Stimulated activated CD8-positive, alpha-beta memory T cell treated with anti-CD3 and anti-CD28 coated beads, Interleukin-15, amount 100 ng/mL, for 24 hours (primary cell): ENCODE measurements around the gene ZNF433.
"Not testable (repeated sequence)": the region's sequence is repeated elsewhere in the genome, so short reads cannot be mapped to it uniquely, and the experiment has no call there.

Source experiments
- DNase-seq: peaks from one replicate; pipeline ENCODE4 v3.0.0-alpha.2; 2020; ENCODE audit warnings: low read depth

The ZNF433 gene

GRCh38 chr19:12035220-12036172 lies at the start of gene ZNF433:
Gene ZNF433 (minus strand): TSS chr19:12035679. CDS start chr19:12035539, 140 bp downstream.
- peak; percentile 51 for DNase-seq

DNA sequence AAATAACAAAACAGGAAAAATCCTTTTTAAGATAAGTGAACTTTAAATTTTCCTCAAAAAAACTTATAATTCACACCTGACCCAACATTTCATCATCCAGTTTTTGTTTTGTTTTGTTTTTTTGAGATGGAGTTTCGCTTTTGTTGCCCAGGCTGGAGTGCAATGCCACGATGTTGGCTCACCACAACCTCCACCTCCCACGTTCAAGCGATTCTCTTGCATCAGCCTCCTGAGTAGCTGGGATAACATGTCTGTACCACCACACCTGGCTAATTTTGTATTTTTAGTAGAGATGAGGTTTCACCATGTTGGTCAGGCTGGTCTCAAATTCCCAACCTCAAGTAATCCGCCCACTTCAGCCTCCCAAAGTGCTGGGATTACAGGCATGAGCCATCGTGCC lies 47.9 kb upstream of the ZNF433 start:
- DNase-seq = not testable (repeated sequence)

DNA sequence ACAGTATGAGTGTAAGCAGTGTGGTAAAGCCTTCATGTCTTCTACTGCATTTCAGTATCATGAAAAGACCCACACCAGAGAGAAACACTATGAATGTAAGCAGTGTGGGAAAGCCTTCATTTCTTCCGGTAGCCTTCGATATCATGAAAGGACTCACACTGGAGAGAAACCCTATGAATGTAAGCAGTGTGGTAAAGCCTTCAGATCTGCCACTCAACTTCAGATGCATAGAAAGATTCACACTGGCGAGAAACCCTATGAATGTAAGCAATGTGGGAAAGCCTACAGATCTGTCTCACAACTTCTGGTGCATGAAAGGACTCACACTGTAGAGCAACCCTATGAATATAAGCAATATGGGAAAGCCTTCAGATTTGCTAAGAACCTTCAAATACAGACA lies 41.9 kb upstream of the ZNF433 start:
- DNase-seq = no peak

DNA sequence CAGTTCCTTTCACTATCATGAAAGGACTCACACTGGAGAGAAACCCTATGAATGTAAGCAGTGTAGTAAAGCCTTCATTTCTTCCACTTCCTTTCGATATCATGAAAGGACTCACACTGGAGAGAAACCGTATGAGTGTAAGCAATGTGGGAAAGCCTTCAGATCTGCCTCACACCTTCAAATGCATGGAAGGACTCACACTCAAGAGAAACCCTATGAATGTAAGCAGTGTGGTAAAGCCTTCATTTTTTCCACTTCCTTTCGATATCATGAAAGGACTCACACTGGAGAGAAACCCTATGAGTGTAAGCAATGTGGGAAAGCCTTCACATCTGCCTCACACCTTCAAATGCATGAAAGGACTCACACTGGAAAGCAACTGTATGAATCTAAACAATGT lies 40.9 kb upstream of the ZNF433 start:
- not testable (repeated sequence) for DNase-seq

- DNase-seq = no peak
These were observed 40.2 kb upstream of the ZNF433 start for GRCh38 chr19:12075538-12076139.

DNA sequence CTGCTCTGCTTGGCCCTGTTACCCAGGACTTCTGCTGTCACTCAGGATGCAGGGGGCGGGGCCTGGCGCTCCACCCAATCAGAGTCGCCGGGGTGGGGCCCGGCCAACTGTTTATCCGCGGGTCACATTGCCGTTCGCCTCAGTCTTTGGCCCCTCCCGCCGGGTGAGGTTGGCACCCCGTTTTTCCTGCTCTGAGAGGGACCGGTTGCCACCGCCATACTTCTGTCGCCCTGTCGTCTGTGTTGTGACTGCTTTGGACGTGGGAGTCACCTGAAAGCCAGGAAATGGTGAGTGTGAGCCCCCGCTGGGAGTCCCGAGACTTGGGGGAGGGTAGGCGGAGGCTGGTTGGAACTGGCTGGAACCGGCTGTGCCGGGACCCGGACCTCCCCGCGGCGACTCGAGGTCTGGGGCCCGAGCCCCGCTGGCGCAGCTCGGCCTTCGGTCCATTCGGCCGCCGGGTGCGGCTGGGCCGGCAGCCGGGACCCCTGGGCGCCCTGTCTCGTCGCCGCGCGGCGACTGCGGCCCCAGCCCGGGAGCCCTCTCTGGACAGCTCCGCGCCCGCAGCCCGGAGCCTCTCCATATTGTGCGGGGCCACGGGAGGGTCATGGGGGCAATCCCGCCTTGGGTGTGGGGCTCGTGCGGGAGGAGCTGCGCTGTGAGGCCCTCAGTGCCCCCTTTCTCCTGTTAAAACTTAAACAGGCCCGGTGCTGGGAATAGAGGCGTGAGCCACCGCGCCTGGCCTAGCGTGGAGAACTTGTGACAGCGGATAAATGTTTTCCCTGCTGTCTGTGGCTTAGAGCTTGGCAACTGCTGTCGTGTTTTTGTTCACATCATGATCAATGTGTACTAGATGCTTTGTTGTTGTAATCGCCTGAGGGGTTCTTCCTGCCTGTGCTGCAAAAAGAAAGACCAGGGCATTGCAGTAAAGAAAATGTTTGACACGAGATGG lies 29.4 kb upstream of the ZNF433 start, which contains the start of gene ZNF844:
Gene ZNF844, plus strand, starts transcription at position 142 of the 949 bp plus-strand sequence. Its CDS starts 143 bp downstream, at position 285.
- DNase-seq = peak; percentile 31

- no peak for DNase-seq
These were observed 20.3 kb upstream of the ZNF433 start for GRCh38 chr19:12055784-12056183.

DNA sequence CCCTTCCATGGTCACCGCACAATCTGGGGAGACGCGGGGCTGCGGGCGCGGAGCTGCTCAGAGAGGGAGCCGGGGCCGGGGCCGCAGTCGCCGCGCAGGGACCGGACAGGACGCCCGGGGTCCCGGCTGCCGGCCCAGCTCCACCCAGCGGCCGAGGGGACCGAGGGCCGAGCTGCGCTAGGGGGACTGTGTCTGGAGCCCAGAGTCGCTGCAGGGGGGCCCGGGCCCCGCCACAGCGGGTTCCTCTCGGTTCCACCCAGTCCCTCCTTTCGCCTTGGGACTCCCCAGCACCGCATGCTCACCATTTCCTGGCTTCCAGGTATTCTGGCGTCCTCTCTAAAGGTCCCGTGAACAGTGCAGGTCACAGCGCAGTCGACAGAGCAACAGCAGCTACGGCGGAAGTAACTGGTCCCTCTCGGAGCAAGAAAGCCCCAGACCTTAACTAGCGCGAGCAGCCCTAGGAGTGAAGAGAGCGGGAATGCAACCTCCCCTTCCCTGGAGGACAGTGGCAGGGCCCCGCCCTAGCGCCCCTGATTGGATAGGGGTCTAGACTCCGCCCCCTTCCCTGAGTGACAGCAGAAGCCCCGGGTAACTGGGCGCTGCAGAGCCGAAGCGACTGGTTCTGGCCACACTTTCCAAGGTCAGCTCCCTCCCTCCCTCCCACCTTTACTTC lies 17.2 kb upstream of the ZNF433 start, which contains the start of gene ZNF878:
Gene ZNF878, minus strand, starts transcription at position 465 of the 673 bp plus-strand sequence. Its CDS starts 160 bp downstream, at position 305.
- no peak for DNase-seq

GRCh38 chr19:12052091-12052496 lies 16.6 kb upstream of the ZNF433 start:
- DNase-seq = no peak

DNA sequence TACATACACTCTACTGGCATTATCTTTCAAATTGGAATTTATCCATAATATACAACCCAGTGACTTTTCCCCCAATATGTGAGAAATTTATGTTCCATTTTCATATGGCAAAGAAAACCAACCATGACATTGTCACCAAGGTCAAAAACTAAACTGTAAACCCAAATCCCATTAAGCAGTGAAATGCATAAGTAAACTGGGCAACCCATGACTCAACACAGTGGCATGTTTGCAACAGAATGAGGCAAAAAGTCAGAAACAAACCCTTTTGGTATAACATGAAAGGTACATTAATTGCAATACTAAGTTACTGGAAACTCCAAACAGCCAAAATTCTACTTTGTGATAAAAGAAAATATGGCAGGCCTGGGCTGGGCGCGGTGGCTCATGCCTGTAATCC lies 12.4 kb upstream of the ZNF433 start:
- no peak for DNase-seq

- no peak for DNase-seq
These were observed 8.4 kb upstream of the ZNF433 start for GRCh38 chr19:12043752-12044422.

DNA sequence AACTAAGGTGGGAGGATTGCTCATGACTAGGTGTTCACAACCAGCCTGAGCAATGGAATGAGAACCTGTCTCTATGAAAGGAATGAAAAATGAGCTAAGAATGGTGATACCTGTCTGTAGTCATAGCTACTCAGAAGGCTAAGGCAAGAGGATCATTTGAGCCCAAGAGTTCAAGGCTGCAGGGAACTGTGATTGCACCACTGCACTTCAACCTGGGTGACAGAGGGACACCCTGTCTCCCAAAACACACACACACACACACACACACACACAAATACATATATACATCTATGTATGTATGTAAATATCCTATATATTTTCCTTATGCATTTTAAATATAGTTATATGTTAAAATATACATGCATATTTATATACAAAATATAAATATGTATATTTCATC lies 7.4 kb upstream of the ZNF433 start:
- DNase-seq = no peak

DNA sequence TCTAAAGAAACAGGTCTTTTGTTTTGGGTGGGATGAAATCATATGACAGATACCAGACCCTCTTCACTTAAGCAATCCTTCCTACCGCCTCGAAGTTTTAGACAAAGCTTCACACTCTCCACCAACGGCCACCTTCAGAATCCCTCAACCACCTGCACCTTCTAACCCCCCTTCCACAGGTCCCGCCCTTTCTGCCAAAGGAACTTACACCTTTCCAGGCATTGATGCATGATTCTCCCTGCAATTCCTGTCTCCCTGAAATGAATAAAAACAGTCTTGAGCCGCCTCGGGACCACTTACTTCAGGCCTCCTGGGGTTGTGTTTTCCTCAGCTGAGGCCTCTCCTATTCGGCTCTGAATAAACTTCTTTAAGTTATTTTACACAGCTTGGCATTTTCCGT lies 859 bp downstream of the ZNF433 start:
- no peak for DNase-seq

- DNase-seq = no peak
These were observed 1.3 kb downstream of the ZNF433 start for GRCh38 chr19:12034198-12034597.

DNA sequence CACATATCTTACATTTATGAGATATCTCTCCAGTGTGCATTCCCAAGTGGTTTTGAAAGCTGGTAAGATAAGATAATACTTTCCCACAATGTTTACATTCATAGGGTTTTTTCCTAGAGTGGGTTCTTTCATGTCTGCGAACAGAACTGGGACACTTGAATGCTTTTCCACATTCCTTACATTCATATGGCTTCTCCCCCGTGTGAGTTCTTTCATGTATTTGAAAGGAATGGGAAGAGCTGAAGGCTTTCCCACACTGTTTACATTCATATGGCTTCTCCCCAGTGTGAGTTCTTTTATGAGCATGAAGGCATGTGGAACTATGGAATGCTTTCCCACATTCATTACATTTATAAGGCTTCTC lies 19.7 kb downstream of the ZNF433 start:
- DNase-seq = no peak

DNA sequence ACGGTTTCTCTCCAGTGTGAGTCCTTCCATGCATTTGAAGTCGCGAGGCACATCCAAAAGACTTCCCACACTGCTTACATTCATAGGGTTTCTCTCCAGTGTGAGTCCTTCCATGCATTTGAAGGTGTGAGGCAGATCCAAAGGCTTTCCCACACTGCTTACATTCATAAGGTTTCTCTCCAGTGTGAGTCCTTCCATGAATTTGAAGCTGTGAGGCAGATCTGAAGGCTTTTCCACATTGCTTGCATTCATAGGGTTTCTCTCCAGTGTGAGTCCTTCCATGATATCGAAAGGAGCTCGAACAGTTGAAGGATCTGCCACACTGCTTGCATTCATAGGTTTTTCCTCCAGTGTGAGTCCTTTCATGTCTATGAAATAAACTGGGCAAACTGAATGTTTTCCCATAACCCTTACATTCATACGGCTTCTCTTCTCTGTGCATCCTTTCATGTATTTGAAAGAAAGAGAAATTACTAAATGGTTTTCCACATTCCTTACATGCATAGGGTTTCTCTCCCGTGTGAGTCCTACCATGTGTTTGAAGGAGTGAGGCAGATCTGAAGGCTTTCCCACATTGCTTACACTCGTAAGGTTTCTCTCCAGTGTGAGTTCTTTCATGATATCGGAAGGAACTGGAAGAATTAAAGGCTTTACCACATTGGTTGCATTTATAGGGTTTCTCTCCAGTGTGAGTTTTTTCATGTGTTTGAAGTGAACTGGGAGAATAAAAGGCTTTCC lies 20.3 kb downstream of the ZNF433 start:
- no peak for DNase-seq

- no peak for DNase-seq
These were observed 35.1 kb downstream of the ZNF433 start for GRCh38 chr19:12000152-12000981.

GRCh38 chr19:11995174-11995573 lies 40.3 kb downstream of the ZNF433 start:
- no peak for DNase-seq

DNA sequence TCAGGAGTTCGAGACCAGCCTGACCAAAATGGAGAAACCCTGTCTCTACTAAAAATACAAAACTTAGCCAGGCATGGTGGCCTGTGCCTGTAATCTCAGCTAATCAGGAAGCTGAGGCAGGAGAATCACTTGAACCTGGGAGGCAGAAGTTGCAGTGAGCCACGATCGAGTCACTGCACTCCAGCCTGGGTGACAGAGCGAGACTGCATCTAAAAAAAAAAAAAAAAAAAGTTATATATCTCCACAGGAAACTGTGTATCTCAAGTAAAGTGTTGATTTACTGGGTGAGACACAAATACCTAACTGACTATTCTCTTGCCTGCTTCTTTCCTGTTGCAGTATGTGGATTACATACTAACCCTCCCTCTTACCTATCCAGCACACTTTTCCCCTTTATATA lies 43.6 kb downstream of the ZNF433 start:
- not testable (repeated sequence) for DNase-seq
